Heart left ventricle (tissue), 13 donors: ENCODE measurements around the gene PROK2.

Source experiments
- CTCF ChIP-seq, 12 donors: fragments of 200-600 bp; sonication (generic) in 4 of 12; IDR thresholded peaks; one replicate each; pipeline versions ENCODE4 v1.5.0 to v1.8.0; 2018 to 2022; ENCODE audit warnings: antibody characterized with exemption in 12 of 12, mild to moderate bottlenecking in 5 of 12
- POLR2A ChIP-seq, 2 donors: fragments of 450-650 bp; IDR thresholded peaks; one replicate each; pipeline ENCODE4 v1.6.1; 2017; ENCODE audit warnings: antibody characterized with exemption in 2 of 2, mild to moderate bottlenecking in 2 of 2, moderate library complexity in 2 of 2
- donor health status: ischemic (EF 13 %, LVEDD 7.1; RV severe dilation, severe dysfunction).
- donor health status: DM: no; HTN: yes; CAD: no.
- donor health status: DM: no; HTN: no; CAD: no.
- donor health status: ischemic (EF 25% LVEDD 6.9; RV normal size, moderate dysfunction).
- donor health status: ischemic (EF 25% LVEDD 5.7; RV mildly dilated, moderate dysfunction).
- donor health status: ischemic (EF 35%, LVEDD 5.7; RV mildly dilated, moderate dysfunction).
- donor health status: nonischemic (EF 11% LVEDD 7.7; RV severe dilation, severe dysfunction).
- donor health status: DM: yes; HTN: yes; CAD: no.
- donor health status: PGD.
- donor health status: ischemic (EF 29% LVEDD 5.4; RV normal size, mild dysfunction).
- donor health status: nonischemic (EF 23%, LVEDD 6.1; RV moderate dilation, normal function).

GRCh38 chr3:71723452-71724170 lies 61.3 kb downstream of the PROK2 start:
- no peak for TF ChIP-seq CTCF (IDR thresholded peaks at IDR 0.05)
- no peak for TF ChIP-seq POLR2A (IDR thresholded peaks at IDR 0.05)
